Keratinocyte (primary cell): ENCODE measurements around the gene ATP8A1. TPM values are rescaled to one million over a fixed set of nuclear protein-coding genes. Genes with fewer than 3 reads are reported as not detected.

Source experiments
- DNase-seq: peaks from one replicate; pipeline ENCODE4 v3.0.0-alpha.2; 2011; ENCODE audit warnings: low read depth, missing footprints, low spot score
- FAIRE-seq: peaks from 2 replicates; lab custom pipeline; 2011; peaks lifted over from hg19 to GRCh38; lab: Jason Lieb, UNC
- H2AFZ ChIP-seq: 2 replicates; pipeline ENCODE4 v1.6.0; 2012; ENCODE audit warnings: low read length, control low read depth, inconsistent platforms; ENCODE audit not compliant: control insufficient read depth
- H3K27ac ChIP-seq: 2 replicates; pipeline ENCODE4 v1.5.1; 2011; ENCODE audit warnings: low read length; ENCODE audit not compliant: control insufficient read depth, insufficient read depth
- H3K27me3 ChIP-seq: 3 replicates; pipeline ENCODE4 v1.6.0; 2011; ENCODE audit warnings: low read length; ENCODE audit not compliant: control insufficient read depth, insufficient read depth; ENCODE audit errors: extremely low read depth
- H3K36me3 ChIP-seq, 2 experiments: 2 replicates in 1 of 2; 3 replicates in 1 of 2; pipeline ENCODE4 v1.5.1; 2011; ENCODE audit warnings: low read length in 2 of 2, mild to moderate bottlenecking in 1 of 2; ENCODE audit not compliant: control insufficient read depth in 2 of 2, insufficient read depth in 2 of 2; ENCODE audit errors: extremely low read depth in 1 of 2
- H3K4me1 ChIP-seq: 3 replicates; pipeline ENCODE4 v1.5.1; 2011; ENCODE audit warnings: low read length; ENCODE audit not compliant: control insufficient read depth, insufficient read depth; ENCODE audit errors: extremely low read depth
- H3K4me2 ChIP-seq: 3 replicates; pipeline ENCODE4 v1.6.0; 2011; ENCODE audit warnings: low read depth, low read length; ENCODE audit not compliant: control insufficient read depth, insufficient read depth; ENCODE audit errors: extremely low read depth
- H3K4me3 ChIP-seq, 3 experiments: fragments of 200-600 bp in 1 of 3; sonication (generic) in 1 of 3; 2 replicates in 2 of 3; 3 replicates in 1 of 3; pipeline ENCODE4 v1.5.1; 2011 to 2016; ENCODE audit warnings: low read length in 3 of 3, mild to moderate bottlenecking in 3 of 3, control low read depth in 2 of 3, inconsistent platforms in 1 of 3, low read depth in 1 of 3, mixed read lengths in 1 of 3, mixed run types in 1 of 3, moderate library complexity in 1 of 3; ENCODE audit not compliant: control insufficient read depth in 2 of 3, insufficient read depth in 2 of 3; ENCODE audit errors: extremely low read depth in 1 of 3
- H3K79me2 ChIP-seq: 2 replicates; pipeline ENCODE4 v1.6.0; 2012; ENCODE audit warnings: low read length; ENCODE audit not compliant: control insufficient read depth, insufficient read depth
- H3K9ac ChIP-seq: 3 replicates; pipeline ENCODE4 v1.6.0; 2011; ENCODE audit warnings: low read length; ENCODE audit not compliant: control insufficient read depth, insufficient read depth; ENCODE audit errors: extremely low read depth
- H3K9me1 ChIP-seq: 3 replicates; pipeline ENCODE4 v1.6.0; 2011; ENCODE audit warnings: low read length; ENCODE audit not compliant: control insufficient read depth, insufficient read depth; ENCODE audit errors: extremely low read depth
- H3K9me3 ChIP-seq: 2 replicates; pipeline ENCODE4 v1.5.1; 2012; ENCODE audit warnings: low read depth, low read length; ENCODE audit not compliant: control insufficient read depth
- H4K20me1 ChIP-seq: 3 replicates; pipeline ENCODE4 v1.6.0; 2011; ENCODE audit warnings: low read length; ENCODE audit not compliant: control insufficient read depth, insufficient read depth; ENCODE audit errors: extremely low read depth
- EZH2 ChIP-seq: IDR thresholded peaks from one replicate; pipeline ENCODE4 v1.6.1; 2012; ENCODE audit warnings: inconsistent platforms, mild to moderate bottlenecking, low read length, moderate library complexity
- dilution Hi-C: fragments of 300-500 bp; cut with MboI; formaldehyde crosslinking; loops from one replicate; pipeline ENCODE4 v1.7.0; 2020; ENCODE audit warnings: low sequenced_read_pairs; ENCODE audit not compliant: extremely low pct_ligation_motif_present
- polyA plus RNA-seq, 5 experiments: library from polyadenylated mRNA; depleted of rRNA in 3 of 5; stranded (reverse) in 3 of 5; stranded (forward) in 1 of 5; unstranded in 1 of 5; fragments of >200 nt; gene quantifications; 1 replicate in 1 of 5; 2 replicates in 3 of 5; 3 replicates in 1 of 5; pipeline versions ENCODE4 v1.2.1 to v1.2.3, GENCODE V29; 2011 to 2012; ENCODE audit warnings: missing spikeins in 2 of 5, low read depth in 1 of 5, low replicate concordance in 1 of 5
- TF ChIP-seq, protein P1 (sequence below), 3 experiments: IDR thresholded peaks in 1 of 3; conservative IDR thresholded peaks in 1 of 3; optimal IDR thresholded peaks in 1 of 3; 2 replicates in 2 of 3; 3 replicates in 1 of 3; pipeline versions ENCODE3 to v1.5.1; 2011; ENCODE audit warnings: low read length in 3 of 3, mild to moderate bottlenecking in 3 of 3, moderate library complexity in 2 of 3, control low read depth in 1 of 3, inconsistent platforms in 1 of 3; ENCODE audit not compliant: insufficient read depth in 2 of 3; ENCODE audit errors: extremely low read depth in 1 of 3

The ATP8A1 gene
- polyA plus RNA-seq, 1 donor (not counting 4 experiments of a cell fraction or from before 2014, with no cell fraction given), result 0.20 TPM

GRCh38 chr4:42656679-42656943 is 294 bp downstream of the ATP8A1 start:
- TF ChIP-seq, protein P1, sequence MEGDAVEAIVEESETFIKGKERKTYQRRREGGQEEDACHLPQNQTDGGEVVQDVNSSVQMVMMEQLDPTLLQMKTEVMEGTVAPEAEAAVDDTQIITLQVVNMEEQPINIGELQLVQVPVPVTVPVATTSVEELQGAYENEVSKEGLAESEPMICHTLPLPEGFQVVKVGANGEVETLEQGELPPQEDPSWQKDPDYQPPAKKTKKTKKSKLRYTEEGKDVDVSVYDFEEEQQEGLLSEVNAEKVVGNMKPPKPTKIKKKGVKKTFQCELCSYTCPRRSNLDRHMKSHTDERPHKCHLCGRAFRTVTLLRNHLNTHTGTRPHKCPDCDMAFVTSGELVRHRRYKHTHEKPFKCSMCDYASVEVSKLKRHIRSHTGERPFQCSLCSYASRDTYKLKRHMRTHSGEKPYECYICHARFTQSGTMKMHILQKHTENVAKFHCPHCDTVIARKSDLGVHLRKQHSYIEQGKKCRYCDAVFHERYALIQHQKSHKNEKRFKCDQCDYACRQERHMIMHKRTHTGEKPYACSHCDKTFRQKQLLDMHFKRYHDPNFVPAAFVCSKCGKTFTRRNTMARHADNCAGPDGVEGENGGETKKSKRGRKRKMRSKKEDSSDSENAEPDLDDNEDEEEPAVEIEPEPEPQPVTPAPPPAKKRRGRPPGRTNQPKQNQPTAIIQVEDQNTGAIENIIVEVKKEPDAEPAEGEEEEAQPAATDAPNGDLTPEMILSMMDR (optimal IDR thresholded peaks at IDR 0.05 in 1 of 3, IDR thresholded peaks at IDR 0.05 in 1 of 3, conservative IDR thresholded peaks at IDR 0.05 in 1 of 3; ENCODE audit: extremely low read depth in 1 of 3, insufficient read depth in 2 of 3, low read length in 3 of 3), result no peak
- no peak for TF ChIP-seq EZH2
- Histone ChIP-seq H3K4me3 (peak overlapping the region; percentile 65 to 82 (median 69)), H3K79me2 (no peaks in the 10 kb centered on the region), H4K20me1 (no peaks in the 10 kb centered on the region), H3K4me2 (peak overlapping the region; percentile 93), H3K27ac (no peak overlapping the region), H3K9ac (peak overlapping the region; percentile 37), H3K36me3 (no peaks in the 10 kb centered on the region), H3K4me1 (peaks cover 21% of the 10 kb centered on the region), H3K27me3 (peaks cover 6% of the 10 kb centered on the region), H3K9me1 (no peaks in the 10 kb centered on the region), H2AFZ (peak overlapping the region; percentile 63), H3K9me3 (no peaks in the 10 kb centered on the region)
- FAIRE-seq (no peak), DNase-seq (no peak)
- dilution Hi-C loops, result no loop called here

GRCh38 chr4:42655921-42656678 is 805 bp downstream of the ATP8A1 start:
- TF ChIP-seq, protein P1 (optimal IDR thresholded peaks at IDR 0.05 in 1 of 3, IDR thresholded peaks at IDR 0.05 in 1 of 3, conservative IDR thresholded peaks at IDR 0.05 in 1 of 3; ENCODE audit: extremely low read depth in 1 of 3, insufficient read depth in 2 of 3, low read length in 3 of 3), result no peak
- TF ChIP-seq EZH2, result peak; percentile 37
- Histone ChIP-seq H3K9ac (peak overlapping the region; percentile 37), H3K27ac (no peak overlapping the region), H3K36me3 (no peaks in the 10 kb centered on the region), H3K4me2 (peak overlapping the region; percentile 93), H3K4me3 (peak overlapping the region; percentile 65 to 82 (median 69)), H4K20me1 (no peaks in the 10 kb centered on the region), H3K9me3 (no peaks in the 10 kb centered on the region), H2AFZ (peak overlapping the region; percentile 63), H3K79me2 (no peaks in the 10 kb centered on the region), H3K27me3 (peaks cover 6% of the 10 kb centered on the region), H3K4me1 (peaks cover 21% of the 10 kb centered on the region), H3K9me1 (no peaks in the 10 kb centered on the region)
- dilution Hi-C loops, result no loop called here
- DNase-seq (no peak), FAIRE-seq (no peak)
